BJ (cell line): ENCODE data around the gene BSDC1. TPM values are rescaled to one million over a fixed set of nuclear protein-coding genes. Genes with fewer than 3 reads are reported as not detected.
A peak's percentile ranks its signal among the peaks of the same experiment; 100 is the strongest.

Experiments
- CTCF ChIA-PET: fragments of 350-600 bp; formaldehyde crosslinking; extraction: SDS; loops from one replicate; lab custom pipeline; 2021; ENCODE audit warnings: antibody characterized with exemption, inconsistent platforms; lab: Yijun Ruan, JAX
- POLR2A ChIA-PET: fragments of 300-600 bp; sonication (Branson Sonifier 250); formaldehyde crosslinking; extraction: SDS; loops from one replicate; lab custom pipeline; 2021; ENCODE audit warnings: antibody characterized with exemption; lab: Charles Lee
- DNase-seq: peaks from one replicate; pipeline ENCODE4 v3.0.0-alpha.2; 2011; ENCODE audit warnings: low read depth
- H3K27me3 ChIP-seq: 2 replicates; pipeline ENCODE4 v1.6.0; 2011; ENCODE audit warnings: low read length; ENCODE audit not compliant: control insufficient read depth, insufficient read depth
- H3K36me3 ChIP-seq: 2 replicates; pipeline ENCODE4 v1.5.1; 2011; ENCODE audit warnings: low read length; ENCODE audit not compliant: control insufficient read depth, insufficient read depth
- H3K4me3 ChIP-seq: 2 replicates; pipeline ENCODE4 v1.5.1; 2011; ENCODE audit warnings: low read depth, mild to moderate bottlenecking, control low read depth, low read length
- polyA plus RNA-seq: library from polyadenylated mRNA; depleted of rRNA; stranded (reverse); fragments of >200 nt; gene quantifications from 2 replicates; pipeline ENCODE4 v1.2.3, GENCODE V29; 2011
- TF ChIP-seq, protein P1 (sequence below): IDR thresholded peaks from 2 replicates; pipeline ENCODE4 v1.5.1; 2011; ENCODE audit warnings: low read depth, mild to moderate bottlenecking, control low read depth, inconsistent platforms, low read length, moderate library complexity; ENCODE audit not compliant: insufficient read depth

BSDC1 gene
- polyA plus RNA-seq, 1 experiment = 74.1 TPM

GRCh38 chr1:32394890-32395432 lies 720 bp upstream of the BSDC1 start:
- Histone ChIP-seq H3K4me3 (peak overlapping the region; percentile 80), H3K27me3 (no peaks in the 10 kb centered on the region), H3K36me3 (peaks cover 12% of the 10 kb centered on the region)
- ChIA-PET CTCF (interaction anchor here (1.4 to 4.5 kb wide), 2 partner anchors 20 to 179 kb away, joined by 5 to 28 read pairs; no protein-coding TSS in a partner anchor), POLR2A (interaction anchor here (0.5 to 1.2 kb wide), 2 partner anchors 194 to 459 kb away, joined by 3 to 9 read pairs; partner anchors contain the start of gene CCDC28B)
- DNase-seq = no peak
- TF ChIP-seq, protein P1, sequence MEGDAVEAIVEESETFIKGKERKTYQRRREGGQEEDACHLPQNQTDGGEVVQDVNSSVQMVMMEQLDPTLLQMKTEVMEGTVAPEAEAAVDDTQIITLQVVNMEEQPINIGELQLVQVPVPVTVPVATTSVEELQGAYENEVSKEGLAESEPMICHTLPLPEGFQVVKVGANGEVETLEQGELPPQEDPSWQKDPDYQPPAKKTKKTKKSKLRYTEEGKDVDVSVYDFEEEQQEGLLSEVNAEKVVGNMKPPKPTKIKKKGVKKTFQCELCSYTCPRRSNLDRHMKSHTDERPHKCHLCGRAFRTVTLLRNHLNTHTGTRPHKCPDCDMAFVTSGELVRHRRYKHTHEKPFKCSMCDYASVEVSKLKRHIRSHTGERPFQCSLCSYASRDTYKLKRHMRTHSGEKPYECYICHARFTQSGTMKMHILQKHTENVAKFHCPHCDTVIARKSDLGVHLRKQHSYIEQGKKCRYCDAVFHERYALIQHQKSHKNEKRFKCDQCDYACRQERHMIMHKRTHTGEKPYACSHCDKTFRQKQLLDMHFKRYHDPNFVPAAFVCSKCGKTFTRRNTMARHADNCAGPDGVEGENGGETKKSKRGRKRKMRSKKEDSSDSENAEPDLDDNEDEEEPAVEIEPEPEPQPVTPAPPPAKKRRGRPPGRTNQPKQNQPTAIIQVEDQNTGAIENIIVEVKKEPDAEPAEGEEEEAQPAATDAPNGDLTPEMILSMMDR = no peak

GRCh38 chr1:32393832-32394140 lies 455 bp downstream of the BSDC1 start:
- TF ChIP-seq, protein P1 = no peak
- Histone ChIP-seq H3K27me3 (no peaks in the 10 kb centered on the region), H3K4me3 (peak overlapping the region; percentile 80), H3K36me3 (peaks cover 15% of the 10 kb centered on the region)
- POLR2A ChIA-PET = interaction anchor here (1.2 kb wide), 1 partner anchor 193 kb away, joined by 3 read pairs; the partner anchor contains the start of gene CCDC28B
- CTCF ChIA-PET = interaction anchor here (1.4 to 4.5 kb wide), 2 partner anchors 21 to 178 kb away, joined by 5 to 28 read pairs; no protein-coding TSS in a partner anchor
- no peak for DNase-seq

- DNase-seq = no peak
- peaks cover 15% of the 10 kb centered on the region for H3K36me3 ChIP-seq
- H3K4me3 ChIP-seq = peak overlapping the region; percentile 80
- TF ChIP-seq, protein P1 = no peak
- ChIA-PET POLR2A (no interaction called here), CTCF (interaction anchor here (0.6 kb wide), 1 partner anchor 8 kb away, joined by 3 read pairs; no protein-coding TSS in a partner anchor)
- H3K27me3 ChIP-seq = no peaks in the 10 kb centered on the region
These were observed 1.1 kb downstream of the BSDC1 start for GRCh38 chr1:32393136-32393535.

DNA sequence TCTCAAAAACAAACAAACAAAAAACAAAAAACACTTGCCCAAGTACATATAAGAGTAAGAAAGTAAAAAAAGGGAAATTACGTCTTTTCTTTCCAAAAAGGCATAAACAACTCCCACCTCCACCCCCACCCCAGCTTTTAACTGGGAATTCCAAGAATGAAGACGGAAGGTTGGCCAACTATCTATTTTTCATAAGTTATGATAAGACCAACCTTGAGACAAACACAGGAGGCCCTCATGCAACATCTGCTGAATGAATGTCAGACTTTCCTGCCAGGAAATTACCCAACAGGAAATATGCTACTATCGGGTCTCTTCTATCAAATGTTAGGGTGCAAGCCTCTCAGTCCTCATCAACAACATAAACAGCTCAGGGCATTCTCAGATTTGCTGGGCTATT lies 1.9 kb downstream of the BSDC1 start:
- DNase-seq = no peak
- H3K4me3 ChIP-seq = no peak overlapping the region
- peaks cover 17% of the 10 kb centered on the region for H3K36me3 ChIP-seq
- H3K27me3 ChIP-seq = no peaks in the 10 kb centered on the region
- TF ChIP-seq, protein P1 = no peak
- ChIA-PET CTCF (no interaction called here), POLR2A (no interaction called here)

- Histone ChIP-seq H3K36me3 (peaks cover 21% of the 10 kb centered on the region), H3K27me3 (no peaks in the 10 kb centered on the region), H3K4me3 (no peak overlapping the region)
- CTCF ChIA-PET = interaction anchor here (1.9 kb wide), 1 partner anchor 175 kb away, joined by 8 read pairs; no protein-coding TSS in a partner anchor
- POLR2A ChIA-PET = no interaction called here
- no peak for DNase-seq
- TF ChIP-seq, protein P1 = no peak
These were observed 3.1 kb downstream of the BSDC1 start for GRCh38 chr1:32390904-32391870.
